ENCODE results near the gene CLN5.
A peak's percentile ranks its signal among the peaks of the same experiment; 100 is the strongest.
"Not testable (repeated sequence)": the region's sequence is repeated elsewhere in the genome, so short reads cannot be mapped to it uniquely, and the experiment has no call there.

The CLN5 gene

DNA sequence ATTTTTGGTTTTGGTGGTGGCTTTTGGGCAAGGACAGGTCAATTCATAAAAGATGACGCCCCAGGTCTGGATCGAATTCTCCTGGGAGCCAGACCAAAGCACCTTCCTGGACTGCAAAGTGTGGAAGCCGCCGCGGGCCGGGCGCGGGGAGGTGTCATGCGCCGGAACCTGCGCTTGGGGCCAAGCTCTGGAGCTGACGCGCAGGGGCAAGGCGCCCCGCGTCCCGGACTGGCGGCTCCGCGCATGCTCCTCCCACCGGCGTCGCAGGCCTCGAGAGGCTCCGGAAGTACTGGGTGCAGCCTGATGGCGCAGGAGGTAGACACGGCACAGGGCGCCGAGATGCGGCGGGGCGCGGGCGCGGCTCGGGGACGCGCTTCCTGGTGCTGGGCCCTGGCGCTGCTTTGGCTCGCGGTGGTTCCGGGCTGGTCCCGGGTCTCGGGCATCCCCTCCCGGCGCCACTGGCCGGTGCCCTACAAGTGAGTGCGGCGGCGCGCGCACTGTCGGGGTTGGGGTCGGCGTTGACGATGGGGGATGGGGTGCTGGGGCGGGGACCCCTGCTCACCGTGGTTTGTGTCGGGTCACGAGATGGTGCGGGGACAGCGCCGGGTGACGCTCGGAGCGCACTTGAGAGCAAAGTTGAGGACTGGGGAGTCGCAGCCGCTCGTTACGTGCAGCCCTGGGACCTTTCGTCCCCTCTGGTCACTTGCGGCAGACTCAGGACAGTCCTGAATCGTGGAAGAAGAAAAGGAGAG, at the start of gene CLN5:
TSS of gene CLN5 (plus strand) at position 286 of the 752 bp plus-strand sequence. CDS start at position 304, 18 bp downstream.
- peak; percentile 24 to 43 for DNase-seq

DNA sequence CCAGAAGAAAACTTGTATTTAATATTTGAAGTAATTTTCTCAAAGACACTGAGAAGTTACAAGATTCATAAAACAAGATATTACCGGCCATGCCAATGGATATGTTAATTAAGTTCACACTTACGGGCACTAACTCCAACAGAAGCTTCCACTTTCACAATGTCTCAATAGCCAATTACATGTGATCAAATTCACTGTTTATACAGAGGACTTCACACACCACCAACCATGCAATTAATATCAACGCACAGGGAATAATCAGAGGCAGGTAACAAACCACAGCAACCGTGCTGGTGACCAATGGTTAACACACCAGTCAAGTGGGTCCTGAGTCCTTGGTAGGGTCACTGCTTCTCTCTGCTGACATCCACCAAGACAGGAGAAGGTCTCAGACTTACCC, 49.5 kb upstream of the CLN5 start:
- DNase-seq = no peak

DNA sequence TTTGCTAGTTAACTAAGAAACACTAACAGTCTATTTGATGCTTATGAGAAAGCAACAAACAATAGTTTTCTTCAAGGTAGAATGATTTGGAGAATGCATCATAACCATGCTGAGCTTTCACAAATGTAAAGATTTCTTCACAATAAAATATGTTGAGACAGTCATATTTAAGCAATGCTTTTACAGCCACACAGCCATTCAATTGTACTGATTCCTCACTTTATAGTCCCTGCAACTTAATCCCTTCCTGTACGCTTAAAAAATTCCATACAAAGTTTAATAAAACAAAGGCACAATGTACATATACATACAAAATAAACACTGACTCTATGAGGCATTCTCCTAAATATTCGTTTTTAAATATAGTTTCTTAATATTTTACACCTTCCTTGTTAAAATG, 48.2 kb upstream of the CLN5 start:
- DNase-seq = no peak

DNA sequence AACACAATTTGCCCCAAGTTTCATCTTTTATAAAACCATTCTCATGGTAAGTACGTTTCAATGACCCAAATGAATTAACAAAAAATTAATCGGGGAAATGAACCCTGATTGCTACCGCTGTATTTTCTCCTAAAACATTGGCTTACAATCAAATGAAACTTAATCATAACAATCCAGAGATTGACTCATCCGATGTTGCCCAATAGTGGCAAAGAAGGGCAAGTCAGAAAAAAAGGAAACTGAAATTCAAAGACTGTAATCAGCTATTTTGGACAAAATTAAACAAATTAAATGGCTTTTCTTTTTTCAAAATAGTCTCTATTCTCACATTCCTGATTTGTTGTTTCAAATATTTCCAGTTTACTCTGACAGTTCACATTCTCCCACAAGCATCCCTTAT, 47.4 kb upstream of the CLN5 start:
- DNase-seq = no peak

DNA sequence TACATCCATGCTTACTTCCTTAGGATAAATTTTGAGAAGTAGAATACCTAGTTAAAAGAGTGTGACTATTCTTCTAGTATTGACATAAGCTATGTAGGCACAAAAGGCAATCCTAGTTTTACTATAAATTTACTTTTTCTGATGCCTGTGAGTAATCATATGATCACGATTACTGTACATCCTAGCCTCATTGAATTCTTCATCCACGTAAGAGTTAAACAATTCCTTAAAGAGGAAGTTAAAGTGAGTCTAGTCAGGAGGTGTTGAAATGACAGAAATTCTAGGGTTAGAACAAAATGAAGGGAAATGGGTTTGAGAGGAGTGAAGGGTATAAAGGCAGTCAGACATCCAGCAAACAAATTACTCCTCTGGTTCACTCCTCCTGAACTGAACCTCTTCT, 43.7 kb upstream of the CLN5 start, which contains the start of gene ACOD1:
TSS of gene ACOD1 (plus strand) at position 363 of the 400 bp plus-strand sequence. CDS start 48 bp downstream, outside the sequence.
- no peak for DNase-seq

DNA sequence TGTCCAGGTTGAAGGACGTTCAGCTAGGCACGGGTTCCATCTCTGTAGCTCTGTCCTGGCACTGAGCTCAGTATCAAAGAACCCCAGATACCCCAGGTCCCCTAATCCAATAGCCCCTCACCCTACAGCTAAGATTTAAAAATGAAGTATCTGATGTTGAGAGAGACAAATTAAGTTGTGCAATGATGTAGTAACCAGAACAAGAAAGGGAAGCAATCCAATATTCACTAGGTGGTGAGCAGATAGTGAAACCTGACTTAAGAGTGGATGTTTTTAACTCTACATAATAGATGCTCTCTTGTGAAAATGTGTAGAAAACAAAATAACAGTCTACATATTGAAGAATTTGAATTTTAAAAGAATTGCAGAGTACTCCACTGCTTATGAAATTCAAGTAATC, 41.8 kb upstream of the CLN5 start:
- DNase-seq = no peak

DNA sequence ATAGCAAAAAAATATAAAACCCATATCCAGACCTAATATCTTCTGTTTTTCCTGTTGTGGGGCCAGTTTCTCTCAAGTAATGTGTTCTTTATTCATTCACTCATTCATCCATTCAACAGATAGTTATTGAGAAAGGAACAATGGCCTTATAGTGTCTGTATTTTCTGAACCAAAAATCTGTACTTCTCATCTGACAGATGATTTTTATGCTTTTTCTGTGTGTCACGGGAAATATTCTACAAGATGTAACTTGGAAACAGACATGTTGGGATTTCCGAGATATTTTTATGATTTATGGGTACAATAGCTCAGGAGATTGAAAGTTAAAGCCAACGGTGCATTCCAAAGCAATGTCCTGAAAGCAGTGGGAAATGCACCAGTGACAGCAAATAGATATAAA, 37.9 kb upstream of the CLN5 start:
- DNase-seq = no peak

DNA sequence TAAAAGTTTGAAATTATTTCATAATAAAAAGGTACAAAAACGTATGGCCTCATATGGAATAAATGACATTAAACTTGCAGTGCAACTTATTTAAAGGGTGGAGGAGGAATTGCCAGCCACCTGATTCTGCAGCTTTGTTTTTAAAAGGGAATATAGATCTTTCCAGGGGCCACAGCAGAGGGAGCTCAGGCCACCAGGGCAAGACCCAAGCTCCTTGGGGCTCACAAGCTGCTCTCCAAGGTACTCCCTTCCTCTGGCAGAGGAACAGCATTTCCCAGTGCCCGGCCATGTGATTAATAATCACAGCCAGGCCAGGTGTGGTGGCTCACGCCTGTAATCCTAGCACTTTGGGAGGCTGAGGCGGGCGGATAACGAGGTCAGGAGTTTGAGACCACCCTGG, 37.3 kb upstream of the CLN5 start:
- DNase-seq = no peak

DNA sequence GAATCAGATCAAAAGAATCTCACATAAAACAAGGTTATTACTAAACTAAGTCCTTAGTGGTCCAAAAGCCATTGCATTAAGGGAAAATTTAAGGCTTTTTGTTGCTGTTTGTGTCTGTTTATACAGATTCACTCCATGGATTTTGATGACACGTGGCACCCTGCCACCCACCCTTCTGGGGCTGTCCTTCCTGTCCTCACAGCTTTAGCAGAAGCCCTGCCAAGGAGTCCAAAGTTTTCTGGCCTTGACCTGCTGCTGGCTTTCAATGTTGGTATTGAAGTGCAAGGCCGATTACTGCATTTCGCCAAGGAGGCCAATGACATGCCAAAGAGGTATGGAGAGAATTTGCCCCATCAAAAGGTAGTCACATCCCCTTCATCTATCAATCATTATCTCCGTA, 36.7 kb upstream of the CLN5 start:
- DNase-seq = no peak

DNA sequence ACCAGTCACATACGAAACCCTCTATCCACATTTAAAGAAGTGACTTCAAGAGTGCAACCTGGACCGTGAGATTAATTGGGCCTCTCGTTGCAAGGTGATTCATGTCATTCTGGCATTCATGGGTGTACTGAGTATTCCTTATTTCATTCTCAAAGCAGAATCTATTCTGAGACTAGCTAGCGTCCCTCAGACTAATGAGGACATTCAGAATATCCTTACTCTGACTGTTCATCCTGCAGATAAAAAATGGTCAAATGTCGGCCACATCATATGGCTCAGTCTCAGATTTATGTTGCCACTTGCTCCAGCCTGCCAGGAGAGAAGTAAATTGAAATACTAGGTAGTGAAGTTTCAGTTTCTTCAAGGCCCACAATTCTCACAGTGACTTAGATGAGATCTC, 36.2 kb upstream of the CLN5 start:
- no peak for DNase-seq

DNA sequence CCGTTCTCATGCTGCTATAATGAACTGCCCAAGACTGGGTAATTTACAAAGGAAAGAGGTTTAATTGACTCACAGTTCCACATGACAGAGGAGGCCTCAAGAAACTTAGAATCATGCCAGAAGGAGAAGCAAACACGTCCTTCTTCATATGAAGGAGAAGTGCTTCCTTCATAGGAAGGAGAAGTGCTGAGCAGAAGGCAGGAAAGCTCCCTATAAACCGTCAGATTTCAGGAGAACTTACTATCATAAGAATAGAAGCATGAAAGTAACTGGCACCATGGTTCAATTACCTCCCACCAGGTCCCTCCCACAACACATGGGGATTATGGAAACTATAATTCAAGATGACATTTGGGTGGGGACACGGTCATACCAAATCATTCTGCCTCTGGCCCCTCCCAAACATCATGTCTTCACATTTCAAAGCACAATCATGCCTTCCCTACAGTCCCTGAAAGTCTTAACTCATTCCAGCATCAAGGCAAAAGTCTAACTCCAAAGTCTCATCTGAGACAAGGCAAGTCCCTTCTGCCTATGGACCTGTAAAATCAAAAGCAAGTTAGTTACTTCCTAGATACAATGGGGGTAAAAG, 32.9 kb upstream of the CLN5 start:
- no peak for DNase-seq

DNA sequence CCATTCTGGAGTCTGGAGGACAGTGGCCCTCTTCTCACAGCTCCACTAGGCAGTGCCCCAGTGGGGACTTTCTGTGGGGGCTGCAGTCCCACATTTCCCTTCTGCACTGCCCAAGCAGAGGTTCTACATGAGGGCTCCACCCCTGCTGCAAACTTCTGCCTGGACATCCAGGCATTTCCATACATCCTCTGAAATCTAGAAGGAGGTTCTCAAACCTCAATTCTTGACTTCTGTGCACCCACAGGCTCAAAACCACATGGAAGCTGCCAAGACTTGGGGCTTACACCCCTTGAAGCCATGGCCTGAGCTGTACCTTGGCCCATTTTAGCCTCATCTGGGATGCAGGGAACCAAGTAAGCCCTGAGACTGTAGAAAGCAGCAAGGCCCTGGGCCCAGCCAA, 32.1 kb upstream of the CLN5 start:
- not testable (repeated sequence) for DNase-seq

DNA sequence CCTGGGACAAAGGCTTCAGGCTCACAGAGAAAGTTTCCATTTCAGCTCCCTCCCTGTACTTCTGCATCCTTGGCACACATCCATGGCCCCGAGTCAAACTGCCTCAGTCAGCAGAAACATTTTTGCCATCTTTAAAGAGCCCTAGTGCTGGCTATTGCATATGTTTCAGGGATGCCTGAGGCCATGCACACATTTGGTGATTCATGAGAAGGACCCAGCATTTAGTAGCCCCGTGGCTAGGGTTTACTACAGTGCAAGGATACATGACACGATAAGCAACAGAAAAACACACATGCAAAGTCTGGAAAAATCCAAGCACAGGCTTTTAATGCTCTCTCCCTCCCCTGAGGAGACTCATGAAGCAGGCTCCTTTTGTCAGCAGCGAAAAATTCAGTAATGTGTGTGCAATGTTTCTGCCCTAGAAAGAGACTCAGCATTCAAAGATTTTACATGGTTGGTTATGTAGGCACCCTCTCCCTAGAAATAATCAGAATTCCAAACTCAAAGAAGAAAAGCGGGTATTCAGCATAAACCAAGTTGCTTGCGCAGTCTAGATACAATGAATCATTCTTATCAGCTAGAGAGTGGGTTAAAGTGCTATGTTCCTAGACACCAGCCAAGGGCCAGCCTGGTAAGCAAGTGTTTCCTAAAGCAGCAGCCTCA, 26.0 kb upstream of the CLN5 start:
- DNase-seq = peak in 1 of 2 experiments; percentile 8

DNA sequence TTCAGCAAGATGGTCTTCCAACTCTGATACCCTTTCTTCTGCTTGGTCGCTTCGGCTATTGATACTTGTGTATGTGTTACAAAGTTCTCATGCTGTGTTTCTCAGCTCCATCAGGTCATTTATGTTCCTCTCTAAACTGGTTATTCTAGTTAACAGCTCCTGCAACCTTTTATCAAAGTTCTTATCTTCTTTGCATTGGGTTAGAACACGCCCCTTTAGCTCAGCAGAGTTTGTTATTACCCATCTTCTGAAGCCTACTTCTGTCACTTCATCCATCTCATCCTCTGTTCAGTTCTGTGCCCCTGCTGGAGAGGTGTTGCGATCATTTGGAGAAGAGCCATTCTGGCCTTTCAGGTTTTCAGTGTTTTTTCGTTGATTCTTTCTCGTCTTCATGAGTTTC, 24.9 kb upstream of the CLN5 start:
- DNase-seq = no peak

DNA sequence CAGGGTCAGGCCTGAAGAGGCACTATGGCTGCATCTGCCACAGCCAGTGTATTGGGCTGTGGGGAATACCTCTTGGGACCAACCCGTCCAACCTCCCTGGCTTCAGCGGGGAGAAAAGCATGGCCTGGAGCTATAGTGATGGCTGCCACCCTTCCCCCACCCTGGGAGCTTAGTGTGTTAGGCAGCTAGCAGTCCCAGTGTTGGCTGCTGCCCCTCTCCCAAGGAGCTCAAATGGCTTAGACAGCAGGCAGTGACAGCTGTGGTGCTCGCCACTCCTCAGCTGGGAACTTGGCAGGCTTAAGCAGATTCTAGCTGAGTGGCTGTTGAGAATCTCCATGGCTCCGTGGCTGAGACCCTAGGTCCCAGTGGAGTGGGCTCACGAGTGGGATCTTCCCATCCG, 23.8 kb upstream of the CLN5 start:
- DNase-seq = no peak

DNA sequence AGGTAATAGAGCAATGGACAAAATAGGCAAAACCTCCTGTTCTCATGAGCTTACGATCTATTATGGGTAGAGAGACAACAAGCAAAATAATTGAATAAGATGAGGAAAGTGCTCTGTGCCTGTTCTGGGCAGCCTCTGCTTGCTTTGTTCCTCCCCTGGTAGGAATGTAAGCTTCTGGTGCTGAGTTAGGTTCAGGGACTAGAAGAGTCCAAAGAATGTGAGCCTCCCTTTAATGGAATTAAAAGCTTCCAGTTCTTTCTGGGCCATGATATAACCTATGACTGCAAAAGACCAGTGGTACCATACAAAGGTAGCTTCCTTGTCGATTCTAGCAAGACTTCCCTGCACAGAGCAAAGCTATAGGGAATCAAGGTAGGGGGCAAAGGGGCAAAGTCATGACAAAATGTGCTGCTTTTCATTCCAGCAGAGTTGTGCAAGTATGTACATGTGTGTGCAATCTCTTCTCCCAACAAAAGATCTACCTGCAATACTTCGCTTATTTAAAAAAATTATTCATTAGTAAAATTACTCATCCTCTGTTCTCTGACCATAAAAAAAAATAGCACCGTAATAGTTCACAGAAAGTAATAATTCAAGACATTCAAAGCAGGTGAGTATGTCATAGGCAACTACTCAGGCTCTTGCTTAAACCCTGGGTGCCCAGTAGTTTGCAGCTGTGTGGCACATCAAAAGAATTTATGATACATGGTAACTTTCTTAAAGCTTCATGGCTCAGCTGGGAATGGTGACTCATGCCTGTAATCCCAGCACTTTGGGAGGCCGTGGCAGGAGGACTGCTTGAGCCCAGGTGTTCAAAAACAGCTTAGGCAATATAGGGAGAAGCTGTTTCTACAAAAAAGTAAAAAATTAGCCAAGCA, 22.2 kb upstream of the CLN5 start:
- DNase-seq = no peak

DNA sequence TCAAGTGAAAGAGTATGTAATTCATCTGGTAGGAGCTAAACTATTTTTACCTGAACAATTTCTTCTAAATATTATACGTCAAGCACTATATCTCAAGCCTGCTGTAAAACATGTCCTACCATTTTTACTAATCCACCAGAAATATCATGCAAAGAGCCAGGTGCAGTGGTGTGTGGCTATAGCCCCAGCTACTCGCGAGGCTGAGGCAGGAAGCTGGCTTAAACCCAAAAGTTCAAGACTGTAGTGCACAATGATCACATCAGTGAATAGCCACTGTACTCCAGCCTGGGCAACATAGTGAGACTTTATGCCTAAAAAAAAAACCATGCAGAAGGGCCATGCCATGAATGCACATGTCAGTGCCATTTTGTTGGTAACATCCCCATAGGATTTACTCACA, 20.7 kb upstream of the CLN5 start:
- DNase-seq = peak in 1 of 2 experiments; percentile 14

DNA sequence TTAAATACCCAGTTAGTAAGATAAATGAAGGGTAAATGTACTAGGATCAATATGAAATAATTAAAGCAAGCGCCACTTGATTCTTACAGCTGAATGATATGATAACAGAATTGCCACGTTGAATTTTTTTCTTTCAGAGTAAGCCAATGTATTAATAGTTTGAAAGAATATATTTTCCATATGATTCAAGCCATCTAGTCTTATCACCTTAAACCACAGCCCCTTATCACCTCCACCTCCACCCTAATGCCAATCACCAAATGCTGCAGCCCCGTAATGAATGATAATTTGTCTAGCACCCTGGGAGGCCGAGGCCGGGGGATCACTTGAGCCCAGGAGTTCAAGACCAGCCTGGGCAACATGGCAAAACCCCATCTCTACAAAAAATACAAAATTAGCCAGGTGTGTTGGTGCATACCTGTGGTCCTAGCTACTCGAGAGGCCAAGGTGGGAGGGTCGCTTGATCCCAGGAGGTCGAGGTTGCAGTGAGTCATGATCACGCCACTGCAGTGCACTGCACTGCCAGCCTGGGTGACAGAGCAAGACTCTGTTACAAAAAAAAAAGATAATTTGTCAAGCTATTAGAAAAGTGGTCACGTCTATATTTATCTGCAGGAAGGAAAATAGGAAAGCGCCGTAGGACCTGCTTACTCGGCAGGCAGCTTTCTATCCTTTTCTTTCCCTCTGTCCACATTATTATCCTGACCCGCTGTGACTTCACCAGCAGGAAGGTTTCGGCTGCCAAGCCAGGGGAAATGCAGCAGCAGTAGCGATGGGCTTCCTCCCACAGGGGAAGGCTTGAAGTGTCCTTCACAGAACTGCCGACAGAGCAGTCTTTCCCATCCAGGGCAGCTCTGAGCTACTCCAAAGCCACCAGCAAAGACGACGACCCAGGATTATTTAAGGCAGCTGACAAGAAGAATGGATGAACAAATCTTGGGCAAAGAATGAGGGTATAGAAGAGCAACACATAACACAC, 19.7 kb upstream of the CLN5 start:
- peak in 1 of 2 experiments; percentile 71 for DNase-seq

DNA sequence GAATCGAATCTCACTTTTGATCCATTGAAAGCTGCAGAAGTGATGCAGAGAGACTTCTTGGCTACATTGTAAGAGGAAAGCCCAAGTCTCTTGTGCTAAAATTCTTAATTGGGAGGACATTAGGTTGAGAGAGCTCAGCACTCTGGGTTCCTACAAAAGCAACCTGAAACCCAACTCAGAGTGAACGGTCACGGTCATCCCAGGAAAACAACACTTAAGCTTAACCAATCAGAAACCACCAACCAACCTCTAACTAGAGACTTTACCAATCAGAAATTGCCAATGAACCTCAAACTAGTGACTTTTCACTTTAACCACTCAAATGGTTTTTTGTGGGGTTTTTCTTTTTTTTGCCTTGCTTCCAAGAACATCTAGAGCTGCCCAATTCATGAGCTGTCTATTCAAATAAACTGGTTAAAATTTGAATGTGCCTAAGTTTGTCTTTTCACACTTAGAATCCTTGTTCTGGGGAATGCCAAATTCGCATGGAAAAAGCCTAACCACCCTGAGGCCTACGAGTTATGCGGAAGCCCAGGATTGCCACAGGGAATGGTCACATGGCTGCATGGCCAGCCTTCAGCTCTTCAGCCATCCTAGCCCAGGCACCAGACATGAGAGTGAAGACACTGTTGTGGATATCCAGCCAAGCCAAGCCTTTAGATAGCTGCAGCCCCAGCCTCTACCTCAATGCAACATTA, 17.8 kb upstream of the CLN5 start:
- no peak for DNase-seq

DNA sequence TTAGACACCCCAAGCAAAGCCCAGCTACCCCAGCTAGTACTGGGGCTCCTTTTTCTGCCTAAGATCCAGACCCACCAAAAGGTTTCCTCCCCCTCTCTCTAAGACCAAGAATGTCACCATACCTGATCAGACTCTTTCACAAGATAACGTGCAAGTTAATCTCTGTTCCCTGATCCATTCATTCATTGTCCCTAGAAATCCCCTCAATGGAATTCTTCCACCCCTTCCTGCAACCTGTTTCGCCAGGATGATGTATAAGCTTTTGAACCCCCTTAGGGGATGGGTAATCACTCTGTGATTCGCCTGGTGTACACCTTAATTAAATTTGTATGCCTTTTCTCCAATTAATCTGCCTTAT, 17.3 kb upstream of the CLN5 start:
- no peak for DNase-seq

DNA sequence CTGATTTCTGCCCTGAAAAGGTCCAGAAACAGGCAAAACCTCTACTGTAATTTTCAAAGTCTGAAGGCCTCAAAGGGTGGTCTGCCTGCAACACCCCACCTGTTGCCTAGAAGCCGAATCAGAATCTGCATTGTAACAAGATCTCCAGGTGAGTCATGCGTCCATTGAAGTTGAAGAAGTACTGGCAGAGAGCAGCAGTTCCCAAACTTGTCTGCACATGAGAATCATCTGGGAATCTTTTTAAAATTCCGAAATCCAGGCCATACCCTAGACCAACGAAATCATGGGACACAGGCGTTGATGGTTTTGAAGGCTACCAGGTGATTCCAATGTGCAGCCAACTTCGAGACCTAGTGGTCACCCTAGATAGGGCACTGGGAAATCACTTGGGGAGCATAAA, 16.0 kb upstream of the CLN5 start:
- DNase-seq = no peak
